K562 (cell line): ENCODE data around the gene KIAA0040. TPM values are rescaled to one million over a fixed set of nuclear protein-coding genes. Genes with fewer than 3 reads are reported as not detected.
A peak's percentile ranks its signal among the peaks of the same experiment; 100 is the strongest.

Experiments
- CHD1 ChIP-seq: fragments of 200-600 bp; sonication (generic); IDR thresholded peaks from one replicate; pipeline ENCODE4 v1.6.1; 2012; ENCODE audit warnings: mild to moderate bottlenecking, moderate library complexity, low read length, inconsistent platforms
- HMGN3 ChIP-seq: IDR thresholded peaks from 2 replicates; pipeline ENCODE4 v1.6.1; 2011; ENCODE audit warnings: borderline replicate concordance, low read depth, mild to moderate bottlenecking, mixed read lengths, low read length; ENCODE audit not compliant: insufficient read length; ENCODE audit errors: extremely low read depth
- POLR2AphosphoS5 ChIP-seq: IDR thresholded peaks from 2 replicates; pipeline ENCODE4 v1.6.1; 2011; ENCODE audit warnings: mild to moderate bottlenecking, low read depth, low read length, moderate library complexity; ENCODE audit not compliant: control insufficient read depth, insufficient read depth
- PTTG1 ChIP-seq: fragments of 450-650 bp; IDR thresholded peaks from 2 replicates; pipeline ENCODE4 v1.6.1; 2016; ENCODE audit warnings: low read depth, mild to moderate bottlenecking, missing genetic modification characterization, missing compliant biosample characterization
- RAD51 ChIP-seq: fragments of 450-650 bp; IDR thresholded peaks from 2 replicates; pipeline ENCODE4 v1.7.1; 2016; ENCODE audit warnings: low read depth, mild to moderate bottlenecking, borderline replicate concordance
- ZBED1 ChIP-seq: IDR thresholded peaks from 2 replicates; pipeline ENCODE4 v1.6.1; 2014
- polyA plus RNA-seq, 8 experiments: library from polyadenylated mRNA; depleted of rRNA in 4 of 8; stranded (reverse) in 5 of 8; unstranded in 3 of 8; fragments of >200 nt; fragmentation: Nextera tagmentation in 2 of 8; fragmentation: Illumina TruSeq in 1 of 8; extraction: Ambion mirVana in 2 of 8; extraction: Trizol in 1 of 8; gene quantifications; 2 replicates each; pipeline versions ENCODE4 v1.2.1 to v1.2.3, GENCODE V29; 2011 to 2014; ENCODE audit warnings: inconsistent platforms in 1 of 8, missing spikeins in 1 of 8
- total RNA-seq, 7 experiments: library from RNA; depleted of rRNA in 6 of 7; stranded (reverse); fragments of >200 nt in 6 of 7; fragmentation: Illumina TruSeq in 2 of 7; extraction: Trizol in 2 of 7; gene quantifications; 2 replicates each; pipeline versions ENCODE4 v1.2.1 to v1.2.3, GENCODE V29; 2011 to 2021; ENCODE audit warnings: low replicate concordance in 1 of 7
- TF ChIP-seq, protein P1 (sequence below): fragments of 450-650 bp; formaldehyde crosslinking; IDR thresholded peaks from 2 replicates; pipeline ENCODE4 v1.4.0; 2020; ENCODE audit warnings: mild to moderate bottlenecking, mixed read lengths
- TF ChIP-seq, protein P2 (sequence below), 2 experiments: IDR thresholded peaks in 1 of 2; conservative IDR thresholded peaks in 1 of 2; 2 replicates each; pipeline ENCODE4 v1.6.1; 2016; ENCODE audit warnings: low read depth in 2 of 2, mild to moderate bottlenecking in 1 of 2, missing compliant biosample characterization in 1 of 2, missing genetic modification characterization in 1 of 2, moderate library complexity in 1 of 2
- TF ChIP-seq, protein P3 (sequence below): fragments of 250-450 bp; sonication (Bioruptor Pico); IDR thresholded peaks from 2 replicates; pipeline ENCODE4 v1.5.0; 2022; ENCODE audit warnings: mild to moderate bottlenecking
- TF ChIP-seq, protein P4 (sequence below): sonication (generic); formaldehyde crosslinking; IDR thresholded peaks from 2 replicates; pipeline ENCODE4 v1.8.0; 2023; ENCODE audit warnings: missing genetic modification reagents, mild to moderate bottlenecking, borderline replicate concordance
- TF ChIP-seq, protein P5 (sequence below), 2 experiments: fragments of 450-650 bp in 1 of 2; sonication (generic) in 1 of 2; formaldehyde crosslinking in 1 of 2; IDR thresholded peaks in 1 of 2; conservative IDR thresholded peaks in 1 of 2; 2 replicates each; pipeline versions ENCODE4 v1.6.1 to v1.8.1; 2016 to 2023; ENCODE audit warnings: mild to moderate bottlenecking in 2 of 2, moderate library complexity in 2 of 2, inconsistent platforms in 1 of 2, missing genetic modification reagents in 1 of 2

KIAA0040 gene
- total and polyA plus RNA-seq, 9 of the 15 experiments (the other 6 are each of a cell fraction or from before 2014, with no cell fraction given): 3.4 to 13.6 (median 7.1) TPM

DNA sequence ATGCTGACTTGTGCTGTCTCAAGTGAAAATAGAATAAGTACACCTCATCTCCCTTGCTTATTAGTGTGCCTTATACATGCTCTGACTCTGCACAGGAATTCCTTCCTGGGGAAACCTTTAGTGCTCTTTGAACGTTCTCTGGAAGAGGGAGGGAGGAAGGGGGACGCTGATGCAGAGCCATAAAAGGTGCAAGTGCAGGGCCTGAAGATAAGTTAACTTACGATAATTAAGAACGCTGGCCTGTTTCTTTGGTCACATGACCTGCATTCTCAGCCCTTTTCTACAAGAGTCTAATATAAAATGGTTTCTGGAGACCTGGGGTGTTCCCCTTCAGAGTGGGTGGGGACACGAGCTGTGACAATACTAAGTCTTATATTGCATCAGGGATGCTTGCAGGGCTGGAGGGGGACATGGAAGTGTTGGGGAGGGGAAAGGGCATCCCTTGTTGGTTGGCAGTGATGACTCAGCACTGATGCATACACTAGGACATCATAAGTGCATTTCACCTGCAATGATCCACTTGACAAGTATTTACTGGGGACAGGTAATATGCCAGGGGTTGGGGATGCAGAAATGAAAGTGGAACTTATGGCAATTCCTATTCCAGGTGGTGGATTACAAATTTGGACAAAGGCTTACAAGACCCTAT is 26.3 kb upstream of the KIAA0040 start (continued):
- TF ChIP-seq POLR2AphosphoS5: no peak
- TF ChIP-seq, protein P1, sequence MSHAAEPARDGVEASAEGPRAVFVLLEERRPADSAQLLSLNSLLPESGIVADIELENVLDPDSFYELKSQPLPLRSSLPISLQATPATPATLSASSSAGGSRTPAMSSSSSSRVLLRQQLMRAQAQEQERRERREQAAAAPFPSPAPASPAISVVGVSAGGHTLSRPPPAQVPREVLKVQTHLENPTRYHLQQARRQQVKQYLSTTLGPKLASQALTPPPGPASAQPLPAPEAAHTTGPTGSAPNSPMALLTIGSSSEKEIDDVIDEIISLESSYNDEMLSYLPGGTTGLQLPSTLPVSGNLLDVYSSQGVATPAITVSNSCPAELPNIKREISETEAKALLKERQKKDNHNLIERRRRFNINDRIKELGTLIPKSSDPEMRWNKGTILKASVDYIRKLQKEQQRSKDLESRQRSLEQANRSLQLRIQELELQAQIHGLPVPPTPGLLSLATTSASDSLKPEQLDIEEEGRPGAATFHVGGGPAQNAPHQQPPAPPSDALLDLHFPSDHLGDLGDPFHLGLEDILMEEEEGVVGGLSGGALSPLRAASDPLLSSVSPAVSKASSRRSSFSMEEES (CRISPR knock-in tag): peak; percentile 95
- TF ChIP-seq, protein P2, sequence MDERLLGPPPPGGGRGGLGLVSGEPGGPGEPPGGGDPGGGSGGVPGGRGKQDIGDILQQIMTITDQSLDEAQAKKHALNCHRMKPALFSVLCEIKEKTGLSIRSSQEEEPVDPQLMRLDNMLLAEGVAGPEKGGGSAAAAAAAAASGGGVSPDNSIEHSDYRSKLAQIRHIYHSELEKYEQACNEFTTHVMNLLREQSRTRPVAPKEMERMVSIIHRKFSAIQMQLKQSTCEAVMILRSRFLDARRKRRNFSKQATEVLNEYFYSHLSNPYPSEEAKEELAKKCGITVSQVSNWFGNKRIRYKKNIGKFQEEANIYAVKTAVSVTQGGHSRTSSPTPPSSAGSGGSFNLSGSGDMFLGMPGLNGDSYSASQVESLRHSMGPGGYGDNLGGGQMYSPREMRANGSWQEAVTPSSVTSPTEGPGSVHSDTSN (CRISPR knock-in tag; IDR thresholded peaks at IDR 0.05; ENCODE audit: low read depth): no peak
- TF ChIP-seq, protein P2 (tag; conservative IDR thresholded peaks at IDR 0.05; ENCODE audit: low read depth): 0 out of 2 replicates have a peak, but pooled peaks have one; percentile 6
- TF ChIP-seq, protein P3, sequence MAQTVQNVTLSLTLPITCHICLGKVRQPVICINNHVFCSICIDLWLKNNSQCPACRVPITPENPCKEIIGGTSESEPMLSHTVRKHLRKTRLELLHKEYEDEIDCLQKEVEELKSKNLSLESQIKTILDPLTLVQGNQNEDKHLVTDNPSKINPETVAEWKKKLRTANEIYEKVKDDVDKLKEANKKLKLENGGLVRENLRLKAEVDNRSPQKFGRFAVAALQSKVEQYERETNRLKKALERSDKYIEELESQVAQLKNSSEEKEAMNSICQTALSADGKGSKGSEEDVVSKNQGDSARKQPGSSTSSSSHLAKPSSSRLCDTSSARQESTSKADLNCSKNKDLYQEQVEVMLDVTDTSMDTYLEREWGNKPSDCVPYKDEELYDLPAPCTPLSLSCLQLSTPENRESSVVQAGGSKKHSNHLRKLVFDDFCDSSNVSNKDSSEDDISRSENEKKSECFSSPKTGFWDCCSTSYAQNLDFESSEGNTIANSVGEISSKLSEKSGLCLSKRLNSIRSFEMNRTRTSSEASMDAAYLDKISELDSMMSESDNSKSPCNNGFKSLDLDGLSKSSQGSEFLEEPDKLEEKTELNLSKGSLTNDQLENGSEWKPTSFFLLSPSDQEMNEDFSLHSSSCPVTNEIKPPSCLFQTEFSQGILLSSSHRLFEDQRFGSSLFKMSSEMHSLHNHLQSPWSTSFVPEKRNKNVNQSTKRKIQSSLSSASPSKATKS (CRISPR knock-in tag): no peak
- no peak for TF ChIP-seq CHD1
- TF ChIP-seq PTTG1 (tag): no peak
- peak; percentile 67 for TF ChIP-seq RAD51
- TF ChIP-seq ZBED1: no peak
- TF ChIP-seq HMGN3: no peak
- TF ChIP-seq, protein P4, sequence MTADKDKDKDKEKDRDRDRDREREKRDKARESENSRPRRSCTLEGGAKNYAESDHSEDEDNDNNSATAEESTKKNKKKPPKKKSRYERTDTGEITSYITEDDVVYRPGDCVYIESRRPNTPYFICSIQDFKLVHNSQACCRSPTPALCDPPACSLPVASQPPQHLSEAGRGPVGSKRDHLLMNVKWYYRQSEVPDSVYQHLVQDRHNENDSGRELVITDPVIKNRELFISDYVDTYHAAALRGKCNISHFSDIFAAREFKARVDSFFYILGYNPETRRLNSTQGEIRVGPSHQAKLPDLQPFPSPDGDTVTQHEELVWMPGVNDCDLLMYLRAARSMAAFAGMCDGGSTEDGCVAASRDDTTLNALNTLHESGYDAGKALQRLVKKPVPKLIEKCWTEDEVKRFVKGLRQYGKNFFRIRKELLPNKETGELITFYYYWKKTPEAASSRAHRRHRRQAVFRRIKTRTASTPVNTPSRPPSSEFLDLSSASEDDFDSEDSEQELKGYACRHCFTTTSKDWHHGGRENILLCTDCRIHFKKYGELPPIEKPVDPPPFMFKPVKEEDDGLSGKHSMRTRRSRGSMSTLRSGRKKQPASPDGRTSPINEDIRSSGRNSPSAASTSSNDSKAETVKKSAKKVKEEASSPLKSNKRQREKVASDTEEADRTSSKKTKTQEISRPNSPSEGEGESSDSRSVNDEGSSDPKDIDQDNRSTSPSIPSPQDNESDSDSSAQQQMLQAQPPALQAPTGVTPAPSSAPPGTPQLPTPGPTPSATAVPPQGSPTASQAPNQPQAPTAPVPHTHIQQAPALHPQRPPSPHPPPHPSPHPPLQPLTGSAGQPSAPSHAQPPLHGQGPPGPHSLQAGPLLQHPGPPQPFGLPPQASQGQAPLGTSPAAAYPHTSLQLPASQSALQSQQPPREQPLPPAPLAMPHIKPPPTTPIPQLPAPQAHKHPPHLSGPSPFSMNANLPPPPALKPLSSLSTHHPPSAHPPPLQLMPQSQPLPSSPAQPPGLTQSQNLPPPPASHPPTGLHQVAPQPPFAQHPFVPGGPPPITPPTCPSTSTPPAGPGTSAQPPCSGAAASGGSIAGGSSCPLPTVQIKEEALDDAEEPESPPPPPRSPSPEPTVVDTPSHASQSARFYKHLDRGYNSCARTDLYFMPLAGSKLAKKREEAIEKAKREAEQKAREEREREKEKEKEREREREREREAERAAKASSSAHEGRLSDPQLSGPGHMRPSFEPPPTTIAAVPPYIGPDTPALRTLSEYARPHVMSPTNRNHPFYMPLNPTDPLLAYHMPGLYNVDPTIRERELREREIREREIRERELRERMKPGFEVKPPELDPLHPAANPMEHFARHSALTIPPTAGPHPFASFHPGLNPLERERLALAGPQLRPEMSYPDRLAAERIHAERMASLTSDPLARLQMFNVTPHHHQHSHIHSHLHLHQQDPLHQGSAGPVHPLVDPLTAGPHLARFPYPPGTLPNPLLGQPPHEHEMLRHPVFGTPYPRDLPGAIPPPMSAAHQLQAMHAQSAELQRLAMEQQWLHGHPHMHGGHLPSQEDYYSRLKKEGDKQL (CRISPR knock-in tag): no peak
- TF ChIP-seq, protein P5, sequence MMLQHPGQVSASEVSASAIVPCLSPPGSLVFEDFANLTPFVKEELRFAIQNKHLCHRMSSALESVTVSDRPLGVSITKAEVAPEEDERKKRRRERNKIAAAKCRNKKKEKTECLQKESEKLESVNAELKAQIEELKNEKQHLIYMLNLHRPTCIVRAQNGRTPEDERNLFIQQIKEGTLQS (IDR thresholded peaks at IDR 0.05): peak; percentile 66; the same call in 1 of the 2 replicates
- TF ChIP-seq, protein P5 (CRISPR knock-in tag; conservative IDR thresholded peaks at IDR 0.05): no peak
